Left renal pelvis (tissue), 4 donors: ENCODE data around the gene PKP1. TPM values are rescaled to one million over a fixed set of nuclear protein-coding genes. Genes with fewer than 3 reads are reported as not detected.

Experiments
- DNase-seq, 4 donors: peaks; one replicate each; pipeline ENCODE4 v3.0.0-alpha.2; 2013; ENCODE audit warnings: low read depth in 4 of 4, low spot score in 3 of 4
- polyA plus RNA-seq, 4 donors: library from polyadenylated mRNA; unstranded; fragments of 120-200 nt; gene quantifications; one replicate each; pipeline ENCODE4 v1.2.1, GENCODE V29; 2013; ENCODE audit not compliant: insufficient read length in 4 of 4

The PKP1 gene
- polyA plus RNA-seq, 4 donors = 0.09 to 0.40 (median 0.13) TPM

GRCh38 chr1:201304126-201304525, 20.8 kb downstream of the PKP1 start:
- DNase-seq = no peak

GRCh38 chr1:201305815-201306214, 22.5 kb downstream of the PKP1 start:
- DNase-seq = no peak

- DNase-seq = no peak
Observed at GRCh38 chr1:201307231-201307630, 23.9 kb downstream of the PKP1 start.

- DNase-seq = no peak
Observed at GRCh38 chr1:201307760-201308499, 24.6 kb downstream of the PKP1 start.

- peak; percentile 14 to 45 (median 33) for DNase-seq
Observed at GRCh38 chr1:201309416-201309815, 26.1 kb downstream of the PKP1 start.

- DNase-seq = no peak
Observed at GRCh38 chr1:201310251-201310985, 27.1 kb downstream of the PKP1 start.

GRCh38 chr1:201310986-201311355, 27.7 kb downstream of the PKP1 start:
- DNase-seq = no peak

- DNase-seq = no peak
Observed at GRCh38 chr1:201311356-201312011, 28.2 kb downstream of the PKP1 start.

GRCh38 chr1:201312298-201312697, 29.0 kb downstream of the PKP1 start:
- no peak for DNase-seq

- DNase-seq = no peak
Observed at GRCh38 chr1:201313086-201313485, 29.8 kb downstream of the PKP1 start.

- DNase-seq = no peak
Observed at GRCh38 chr1:201316556-201316955, 33.2 kb downstream of the PKP1 start.

GRCh38 chr1:201317551-201317950, 34.2 kb downstream of the PKP1 start:
- no peak for DNase-seq

GRCh38 chr1:201318504-201319340, 35.4 kb downstream of the PKP1 start:
- no peak for DNase-seq

- no peak for DNase-seq
Observed at GRCh38 chr1:201319631-201320030, 36.3 kb downstream of the PKP1 start.

- DNase-seq = no peak
Observed at GRCh38 chr1:201320168-201320788, 37.0 kb downstream of the PKP1 start.

GRCh38 chr1:201321826-201322390, 38.6 kb downstream of the PKP1 start:
- no peak for DNase-seq

GRCh38 chr1:201322653-201323510, 39.6 kb downstream of the PKP1 start:
- DNase-seq = no peak

- DNase-seq = no peak
Observed at GRCh38 chr1:201324306-201324705, 41.0 kb downstream of the PKP1 start.
